Activated CD4-positive, alpha-beta memory T cell treated with anti-CD3 and anti-CD28 coated beads, Interleukin-2, amount 10 ng/mL, durations not matched to agents 7 days and 5 days (primary cell): ENCODE results near the gene LIMS1. TPM values are rescaled to one million over a fixed set of nuclear protein-coding genes. Genes with fewer than 3 reads are reported as not detected.
"Not testable (repeated sequence)": the region's sequence is repeated elsewhere in the genome, so short reads cannot be mapped to it uniquely, and the experiment has no call there.

Experiments
- CTCF ChIA-PET: fragments of 350-600 bp; sonication (Branson Sonifier 250); formaldehyde crosslinking; loops from one replicate; lab custom pipeline; 2021; ENCODE audit warnings: antibody characterized with exemption, inconsistent platforms; lab: Charles Lee
- POLR2A ChIA-PET: fragments of 350-600 bp; sonication (Branson Sonifier 250); formaldehyde crosslinking; loops from one replicate; lab custom pipeline; 2021; ENCODE audit warnings: antibody characterized with exemption; lab: Charles Lee
- DNase-seq: peaks from one replicate; pipeline ENCODE4 v3.0.0-alpha.2; 2020
- H3K27ac Mint-ChIP-seq: one replicate; pipeline ENCODE4 v1.8.0; 2021; ENCODE audit warnings: mild to moderate bottlenecking, mixed read lengths
- H3K27me3 Mint-ChIP-seq: one replicate; pipeline ENCODE4 v1.8.0; 2021; ENCODE audit warnings: mixed read lengths
- H3K36me3 Mint-ChIP-seq: one replicate; pipeline ENCODE4 v1.8.0; 2021; ENCODE audit warnings: low read depth, mixed read lengths
- H3K4me1 Mint-ChIP-seq: one replicate; pipeline ENCODE4 v1.8.0; 2021; ENCODE audit warnings: mixed read lengths
- H3K4me3 Mint-ChIP-seq: one replicate; pipeline ENCODE4 v1.8.0; 2021; ENCODE audit warnings: mild to moderate bottlenecking, mixed read lengths
- H3K9me3 Mint-ChIP-seq: one replicate; pipeline ENCODE4 v1.8.0; 2021; ENCODE audit warnings: mixed read lengths
- total RNA-seq, 2 experiments: library from RNA; stranded (reverse); gene quantifications; one replicate each; pipeline ENCODE4 v1.2.3, GENCODE V29; 2021

Gene LIMS1
- total RNA-seq, 2 experiments from 2014 or later: 129 to 136 TPM

DNA sequence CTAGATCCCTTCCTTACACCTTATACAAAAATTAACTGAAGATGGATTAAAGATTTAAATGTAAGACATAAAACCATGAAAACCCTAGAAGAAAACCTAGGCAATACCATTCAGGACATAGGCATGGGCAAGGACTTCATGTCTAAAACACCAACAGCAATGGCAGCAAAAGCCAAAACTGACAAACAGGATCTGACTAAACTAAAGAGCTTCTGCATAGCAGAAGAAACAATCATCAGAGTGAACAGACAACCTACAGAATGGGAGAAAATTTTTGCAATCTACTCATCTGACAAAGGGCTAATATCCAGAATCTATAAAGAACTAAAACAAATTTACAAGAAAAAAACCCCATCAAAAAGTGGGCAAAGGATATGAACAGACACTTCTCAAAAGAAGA, 114.5 kb downstream of the LIMS1 start:
- peaks cover 61% of the 10 kb centered on the region for H3K4me1 Mint-ChIP-seq
- peaks cover 19% of the 10 kb centered on the region for H3K9me3 Mint-ChIP-seq
- not testable (repeated sequence) for DNase-seq, H3K4me3 Mint-ChIP-seq, H3K27me3 Mint-ChIP-seq
- H3K36me3 Mint-ChIP-seq: peaks cover 54% of the 10 kb centered on the region
- ChIA-PET CTCF (interaction anchor here (1.2 to 2.9 kb wide), 3 partner anchors 12 to 38 kb away, joined by 3 to 18 read pairs (median 3); no protein-coding TSS in a partner anchor), POLR2A (interaction anchor here (0.8 kb wide), 1 partner anchor 55 kb away, joined by 3 read pairs; no protein-coding TSS in a partner anchor)
- peak overlapping the region; percentile 17 for H3K27ac Mint-ChIP-seq

DNA sequence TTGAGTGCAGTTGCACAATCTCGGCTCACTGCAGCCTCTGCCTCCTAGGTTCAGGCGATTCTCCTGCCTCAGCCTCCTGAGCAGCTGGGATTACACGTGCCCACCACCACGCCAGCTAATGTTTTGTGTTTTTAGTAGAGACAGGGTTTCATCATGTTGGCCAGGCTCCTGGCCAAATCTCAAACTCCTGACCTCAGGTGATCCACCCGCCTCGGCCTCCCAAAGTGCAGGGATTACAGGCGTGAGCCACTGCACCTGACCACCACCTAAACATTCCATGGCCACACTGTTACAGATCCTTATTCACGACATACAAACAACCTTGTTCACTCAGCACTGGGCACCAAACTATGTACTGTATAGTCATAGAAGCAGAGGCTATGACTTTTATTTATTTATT, 116.2 kb downstream of the LIMS1 start:
- DNase-seq, H3K27me3 Mint-ChIP-seq, POLR2A ChIA-PET, H3K4me3 Mint-ChIP-seq: not testable (repeated sequence)
- Mint-ChIP-seq H3K36me3 (peaks cover 37% of the 10 kb centered on the region), H3K27ac (peak overlapping the region; percentile 52), H3K9me3 (peaks cover 14% of the 10 kb centered on the region), H3K4me1 (peaks cover 63% of the 10 kb centered on the region)
- CTCF ChIA-PET: interaction anchor here (0.7 to 1.1 kb wide), 3 partner anchors 9 to 15 kb away, joined by 3 to 5 read pairs (median 4); no protein-coding TSS in a partner anchor

DNA sequence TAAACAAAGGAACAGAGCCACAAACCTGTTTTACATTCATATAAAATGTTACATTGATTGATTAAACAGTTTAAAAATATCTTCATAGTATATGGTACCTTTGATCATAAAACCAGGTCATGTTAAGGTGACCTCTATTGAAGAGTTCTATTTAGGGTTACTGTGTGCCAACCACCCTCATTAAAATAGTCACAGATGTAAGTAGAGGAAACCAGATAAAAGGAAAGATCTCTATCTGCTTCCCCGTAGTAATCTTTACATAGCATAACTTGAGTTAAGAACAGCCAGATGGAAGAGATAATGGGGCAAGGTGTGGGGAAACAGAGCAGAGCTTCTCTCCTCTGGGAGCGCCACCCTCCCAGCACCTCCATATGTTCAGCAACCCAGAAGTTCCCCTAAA, 117.2 kb downstream of the LIMS1 start:
- H3K27ac Mint-ChIP-seq: peak overlapping the region; percentile 83
- POLR2A ChIA-PET, H3K9me3 Mint-ChIP-seq: not testable (repeated sequence)

GRCh38 chr2:108652187-108652931, 118.1 kb downstream of the LIMS1 start:
- POLR2A ChIA-PET, CTCF ChIA-PET, H3K9me3 Mint-ChIP-seq, H3K27me3 Mint-ChIP-seq: not testable (repeated sequence)
- H3K4me3 Mint-ChIP-seq: peak overlapping the region; percentile 52
- H3K4me1 Mint-ChIP-seq: peaks cover 49% of the 10 kb centered on the region
- H3K36me3 Mint-ChIP-seq: peaks cover 21% of the 10 kb centered on the region
- DNase-seq: peak; percentile 77
- H3K27ac Mint-ChIP-seq: peak overlapping the region; percentile 88

More for the DNA sequence above, 117.2 kb downstream of the LIMS1 start:
- H3K4me3 Mint-ChIP-seq, CTCF ChIA-PET, DNase-seq, H3K27me3 Mint-ChIP-seq: not testable (repeated sequence)
- H3K36me3 Mint-ChIP-seq: peaks cover 27% of the 10 kb centered on the region
- peaks cover 54% of the 10 kb centered on the region for H3K4me1 Mint-ChIP-seq

GRCh38 chr2:108653425-108653824, 119.2 kb downstream of the LIMS1 start:
- H3K27me3 Mint-ChIP-seq, CTCF ChIA-PET: not testable (repeated sequence)
- peaks cover 11% of the 10 kb centered on the region for H3K36me3 Mint-ChIP-seq

GRCh38 chr2:108653849-108654248, 119.6 kb downstream of the LIMS1 start:
- DNase-seq, H3K27me3 Mint-ChIP-seq, CTCF ChIA-PET, H3K36me3 Mint-ChIP-seq, POLR2A ChIA-PET, H3K4me3 Mint-ChIP-seq, H3K9me3 Mint-ChIP-seq: not testable (repeated sequence)
- Mint-ChIP-seq H3K27ac (peak overlapping the region; percentile 12), H3K4me1 (peaks cover 35% of the 10 kb centered on the region)

More at GRCh38 chr2:108653425-108653824, 119.2 kb downstream of the LIMS1 start:
- DNase-seq, H3K27ac Mint-ChIP-seq, H3K9me3 Mint-ChIP-seq, POLR2A ChIA-PET, H3K4me3 Mint-ChIP-seq: not testable (repeated sequence)
- H3K4me1 Mint-ChIP-seq: peaks cover 39% of the 10 kb centered on the region

DNA sequence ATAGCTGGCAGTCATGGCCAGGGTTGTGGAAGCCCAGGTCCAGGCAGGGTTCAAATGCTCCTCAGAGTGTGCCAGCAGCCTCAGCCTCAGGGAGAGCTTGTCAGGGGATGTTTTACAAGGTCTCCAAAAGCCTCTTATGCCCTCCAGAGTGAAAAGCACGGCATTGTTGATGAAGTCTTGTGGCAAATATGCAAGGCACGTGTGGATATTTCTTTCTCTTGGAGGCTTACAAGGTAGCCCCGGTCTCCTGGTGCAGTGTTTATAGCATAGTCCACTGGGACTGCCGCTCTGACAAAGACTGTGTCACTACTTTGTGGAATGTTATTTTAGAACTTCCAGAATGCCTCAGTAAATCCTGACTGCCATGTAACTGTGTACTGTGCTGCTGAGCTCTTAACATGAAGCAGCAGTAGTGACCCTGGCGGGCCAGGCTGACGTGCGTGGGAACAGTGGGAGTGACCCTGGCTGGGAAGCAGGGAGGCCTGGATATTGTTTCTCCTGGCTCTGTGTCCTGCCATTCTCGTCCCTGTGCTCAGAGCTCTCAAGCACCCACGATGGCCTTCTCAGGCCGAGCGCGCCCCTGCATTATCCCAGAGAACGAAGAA, 120.4 kb downstream of the LIMS1 start:
- H3K27me3 Mint-ChIP-seq, H3K4me3 Mint-ChIP-seq, H3K9me3 Mint-ChIP-seq, H3K27ac Mint-ChIP-seq, POLR2A ChIA-PET, H3K36me3 Mint-ChIP-seq, DNase-seq, CTCF ChIA-PET: not testable (repeated sequence)
- H3K4me1 Mint-ChIP-seq: peaks cover 27% of the 10 kb centered on the region

- peaks cover 23% of the 10 kb centered on the region for H3K4me1 Mint-ChIP-seq
- DNase-seq, CTCF ChIA-PET, H3K27me3 Mint-ChIP-seq, H3K27ac Mint-ChIP-seq, H3K9me3 Mint-ChIP-seq, H3K4me3 Mint-ChIP-seq, H3K36me3 Mint-ChIP-seq, POLR2A ChIA-PET: not testable (repeated sequence)
Observed at GRCh38 chr2:108655270-108655669, 121.0 kb downstream of the LIMS1 start.

DNA sequence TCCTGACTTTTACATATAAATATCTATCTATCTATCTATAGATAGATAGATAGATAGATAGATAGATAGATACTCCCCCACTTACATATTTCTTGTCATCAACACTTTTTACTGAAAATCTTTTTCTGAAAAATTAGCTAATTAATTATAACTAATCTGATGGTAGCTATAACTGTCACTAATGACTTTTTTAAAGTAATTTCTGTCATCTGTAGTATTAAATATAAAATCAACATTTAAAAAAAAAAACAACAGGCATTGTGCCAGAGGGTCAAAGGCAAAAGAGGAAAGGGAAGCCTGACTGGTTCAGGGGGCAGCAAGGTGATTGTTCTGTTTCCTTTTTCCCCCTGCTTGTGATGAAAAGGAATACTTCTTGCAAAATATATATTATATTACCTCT, 122.0 kb downstream of the LIMS1 start:
- peaks cover 16% of the 10 kb centered on the region for H3K4me1 Mint-ChIP-seq
- DNase-seq, H3K27ac Mint-ChIP-seq, H3K9me3 Mint-ChIP-seq, POLR2A ChIA-PET, H3K4me3 Mint-ChIP-seq, CTCF ChIA-PET, H3K27me3 Mint-ChIP-seq, H3K36me3 Mint-ChIP-seq: not testable (repeated sequence)

GRCh38 chr2:108657517-108657916, 123.2 kb downstream of the LIMS1 start:
- DNase-seq, POLR2A ChIA-PET, H3K9me3 Mint-ChIP-seq, H3K27me3 Mint-ChIP-seq, CTCF ChIA-PET, H3K36me3 Mint-ChIP-seq, H3K4me3 Mint-ChIP-seq, H3K27ac Mint-ChIP-seq: not testable (repeated sequence)
- H3K4me1 Mint-ChIP-seq: peaks cover 22% of the 10 kb centered on the region

DNA sequence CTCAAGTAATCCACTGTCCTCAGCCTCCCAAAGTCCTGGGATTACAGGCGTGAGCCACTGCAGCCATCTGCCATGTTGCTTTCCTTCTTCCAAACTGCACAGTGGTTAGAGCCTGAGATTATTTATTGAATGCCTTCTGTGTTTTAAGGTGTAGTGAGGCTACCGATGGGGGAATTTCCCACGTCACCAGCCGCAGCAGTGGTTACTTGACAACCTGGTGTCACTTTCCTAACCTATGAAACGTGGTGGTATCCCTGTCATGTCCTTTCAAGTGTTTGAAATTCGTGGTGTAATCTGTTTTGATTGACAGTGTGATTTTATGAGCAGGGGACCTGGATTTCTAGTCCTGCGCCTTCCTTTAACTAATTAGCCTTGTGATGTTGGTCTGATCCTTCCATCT, 124.3 kb downstream of the LIMS1 start:
- Mint-ChIP-seq H3K36me3 (peaks cover 17% of the 10 kb centered on the region), H3K4me1 (peaks cover 25% of the 10 kb centered on the region)
- H3K4me3 Mint-ChIP-seq, DNase-seq, CTCF ChIA-PET, H3K27me3 Mint-ChIP-seq, POLR2A ChIA-PET, H3K9me3 Mint-ChIP-seq, H3K27ac Mint-ChIP-seq: not testable (repeated sequence)

- Mint-ChIP-seq H3K4me1 (peaks cover 27% of the 10 kb centered on the region), H3K36me3 (peaks cover 19% of the 10 kb centered on the region)
- DNase-seq, H3K4me3 Mint-ChIP-seq, POLR2A ChIA-PET, H3K27ac Mint-ChIP-seq, CTCF ChIA-PET, H3K27me3 Mint-ChIP-seq, H3K9me3 Mint-ChIP-seq: not testable (repeated sequence)
Observed at GRCh38 chr2:108661493-108661892, 127.2 kb downstream of the LIMS1 start.

- H3K4me3 Mint-ChIP-seq, POLR2A ChIA-PET, DNase-seq, CTCF ChIA-PET, H3K27ac Mint-ChIP-seq, H3K9me3 Mint-ChIP-seq, H3K27me3 Mint-ChIP-seq: not testable (repeated sequence)
- H3K36me3 Mint-ChIP-seq: peaks cover 19% of the 10 kb centered on the region
- H3K4me1 Mint-ChIP-seq: peaks cover 27% of the 10 kb centered on the region
Observed at GRCh38 chr2:108662207-108662612, 127.9 kb downstream of the LIMS1 start.
